Keratinocyte (primary cell): ENCODE results near the gene TSPYL2. TPM values are rescaled to one million over a fixed set of nuclear protein-coding genes. Genes with fewer than 3 reads are reported as not detected.

Experiments used
- DNase-seq: peaks from one replicate; pipeline ENCODE4 v3.0.0-alpha.2; 2011; ENCODE audit warnings: low read depth, missing footprints, low spot score
- FAIRE-seq: peaks from 2 replicates; lab custom pipeline; 2011; peaks lifted over from hg19 to GRCh38; lab: Jason Lieb, UNC
- H2AFZ ChIP-seq: 2 replicates; pipeline ENCODE4 v1.6.0; 2012; ENCODE audit warnings: low read length, control low read depth, inconsistent platforms; ENCODE audit not compliant: control insufficient read depth
- H3K27ac ChIP-seq: 2 replicates; pipeline ENCODE4 v1.5.1; 2011; ENCODE audit warnings: low read length; ENCODE audit not compliant: control insufficient read depth, insufficient read depth
- H3K27me3 ChIP-seq: 3 replicates; pipeline ENCODE4 v1.6.0; 2011; ENCODE audit warnings: low read length; ENCODE audit not compliant: control insufficient read depth, insufficient read depth; ENCODE audit errors: extremely low read depth
- H3K36me3 ChIP-seq, 2 experiments: 2 replicates in 1 of 2; 3 replicates in 1 of 2; pipeline ENCODE4 v1.5.1; 2011; ENCODE audit warnings: low read length in 2 of 2, mild to moderate bottlenecking in 1 of 2; ENCODE audit not compliant: control insufficient read depth in 2 of 2, insufficient read depth in 2 of 2; ENCODE audit errors: extremely low read depth in 1 of 2
- H3K4me1 ChIP-seq: 3 replicates; pipeline ENCODE4 v1.5.1; 2011; ENCODE audit warnings: low read length; ENCODE audit not compliant: control insufficient read depth, insufficient read depth; ENCODE audit errors: extremely low read depth
- H3K4me2 ChIP-seq: 3 replicates; pipeline ENCODE4 v1.6.0; 2011; ENCODE audit warnings: low read depth, low read length; ENCODE audit not compliant: control insufficient read depth, insufficient read depth; ENCODE audit errors: extremely low read depth
- H3K4me3 ChIP-seq, 3 experiments: fragments of 200-600 bp in 1 of 3; sonication (generic) in 1 of 3; 2 replicates in 2 of 3; 3 replicates in 1 of 3; pipeline ENCODE4 v1.5.1; 2011 to 2016; ENCODE audit warnings: low read length in 3 of 3, mild to moderate bottlenecking in 3 of 3, control low read depth in 2 of 3, inconsistent platforms in 1 of 3, low read depth in 1 of 3, mixed read lengths in 1 of 3, mixed run types in 1 of 3, moderate library complexity in 1 of 3; ENCODE audit not compliant: control insufficient read depth in 2 of 3, insufficient read depth in 2 of 3; ENCODE audit errors: extremely low read depth in 1 of 3
- H3K79me2 ChIP-seq: 2 replicates; pipeline ENCODE4 v1.6.0; 2012; ENCODE audit warnings: low read length; ENCODE audit not compliant: control insufficient read depth, insufficient read depth
- H3K9ac ChIP-seq: 3 replicates; pipeline ENCODE4 v1.6.0; 2011; ENCODE audit warnings: low read length; ENCODE audit not compliant: control insufficient read depth, insufficient read depth; ENCODE audit errors: extremely low read depth
- H3K9me1 ChIP-seq: 3 replicates; pipeline ENCODE4 v1.6.0; 2011; ENCODE audit warnings: low read length; ENCODE audit not compliant: control insufficient read depth, insufficient read depth; ENCODE audit errors: extremely low read depth
- H3K9me3 ChIP-seq: 2 replicates; pipeline ENCODE4 v1.5.1; 2012; ENCODE audit warnings: low read depth, low read length; ENCODE audit not compliant: control insufficient read depth
- H4K20me1 ChIP-seq: 3 replicates; pipeline ENCODE4 v1.6.0; 2011; ENCODE audit warnings: low read length; ENCODE audit not compliant: control insufficient read depth, insufficient read depth; ENCODE audit errors: extremely low read depth
- CTCF ChIP-seq, 3 experiments: IDR thresholded peaks in 1 of 3; conservative IDR thresholded peaks in 1 of 3; optimal IDR thresholded peaks in 1 of 3; 2 replicates in 2 of 3; 3 replicates in 1 of 3; pipeline versions ENCODE3 to v1.5.1; 2011; ENCODE audit warnings: low read length in 3 of 3, mild to moderate bottlenecking in 3 of 3, moderate library complexity in 2 of 3, control low read depth in 1 of 3, inconsistent platforms in 1 of 3; ENCODE audit not compliant: insufficient read depth in 2 of 3; ENCODE audit errors: extremely low read depth in 1 of 3
- EZH2 ChIP-seq: IDR thresholded peaks from one replicate; pipeline ENCODE4 v1.6.1; 2012; ENCODE audit warnings: inconsistent platforms, mild to moderate bottlenecking, low read length, moderate library complexity
- dilution Hi-C: fragments of 300-500 bp; cut with MboI; formaldehyde crosslinking; loops from one replicate; pipeline ENCODE4 v1.7.0; 2020; ENCODE audit warnings: low sequenced_read_pairs; ENCODE audit not compliant: extremely low pct_ligation_motif_present
- polyA plus RNA-seq, 5 experiments: library from polyadenylated mRNA; depleted of rRNA in 3 of 5; stranded (reverse) in 3 of 5; stranded (forward) in 1 of 5; unstranded in 1 of 5; fragments of >200 nt; gene quantifications; 1 replicate in 1 of 5; 2 replicates in 3 of 5; 3 replicates in 1 of 5; pipeline versions ENCODE4 v1.2.1 to v1.2.3, GENCODE V29; 2011 to 2012; ENCODE audit warnings: missing spikeins in 2 of 5, low read depth in 1 of 5, low replicate concordance in 1 of 5

Gene TSPYL2
- polyA plus RNA-seq, 1 donor (not counting 4 experiments of a cell fraction or from before 2014, with no cell fraction given): 17.9 TPM

GRCh38 chrX:53086464-53086863, 4.3 kb downstream of the TSPYL2 start:
- Histone ChIP-seq H3K4me2 (no peak overlapping the region), H4K20me1 (no peaks in the 10 kb centered on the region), H3K4me3 (no peak overlapping the region), H3K4me1 (peaks cover 7% of the 10 kb centered on the region), H2AFZ (no peak overlapping the region), H3K36me3 (peaks cover 8 to 10% of the 10 kb centered on the region in 2 experiments), H3K9ac (no peak overlapping the region), H3K9me3 (no peaks in the 10 kb centered on the region), H3K79me2 (peaks cover 2% of the 10 kb centered on the region), H3K27me3 (no peaks in the 10 kb centered on the region), H3K9me1 (no peaks in the 10 kb centered on the region), H3K27ac (no peak overlapping the region)
- no peak for FAIRE-seq
- dilution Hi-C loops: no loop called here
- TF ChIP-seq EZH2: no peak
- TF ChIP-seq CTCF (optimal IDR thresholded peaks at IDR 0.05 in 1 of 3, IDR thresholded peaks at IDR 0.05 in 1 of 3, conservative IDR thresholded peaks at IDR 0.05 in 1 of 3; ENCODE audit: extremely low read depth in 1 of 3, insufficient read depth in 2 of 3, low read length in 3 of 3): no peak
- DNase-seq: no peak

DNA sequence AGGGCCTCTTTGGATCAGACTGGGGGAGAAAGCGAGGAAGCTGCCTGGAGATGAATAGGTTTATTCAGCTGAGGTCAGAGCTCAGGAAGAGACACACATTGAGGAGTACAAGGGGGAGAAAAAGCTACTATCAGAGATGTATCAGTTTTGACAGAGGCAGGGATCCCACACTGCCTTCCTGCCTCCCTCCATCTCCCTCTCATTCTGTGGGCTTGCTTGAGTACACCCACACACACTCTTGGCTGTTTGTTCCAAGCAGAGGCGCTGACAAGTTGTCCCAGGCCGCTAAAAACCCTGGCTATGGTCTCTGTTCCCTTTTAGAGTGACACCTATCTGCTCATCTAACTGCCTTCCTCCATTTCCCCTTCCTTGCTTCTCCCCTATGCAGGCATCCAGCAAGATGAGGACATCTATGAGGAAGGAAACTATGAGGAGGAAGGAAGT, 5.2 kb downstream of the TSPYL2 start:
- DNase-seq (no peak), FAIRE-seq (no peak)
- H3K27ac ChIP-seq: no peak overlapping the region
- peaks cover 7% of the 10 kb centered on the region for H3K4me1 ChIP-seq
- dilution Hi-C loops: no loop called here
- H3K9me1 ChIP-seq: no peaks in the 10 kb centered on the region
- H3K79me2 ChIP-seq: peaks cover 2% of the 10 kb centered on the region
- no peaks in the 10 kb centered on the region for H4K20me1 ChIP-seq
- peaks cover 8 to 10% of the 10 kb centered on the region in 2 experiments for H3K36me3 ChIP-seq
- H3K9me3 ChIP-seq: no peaks in the 10 kb centered on the region
- H3K4me3 ChIP-seq: no peak overlapping the region
- no peak overlapping the region for H2AFZ ChIP-seq
- no peak overlapping the region for H3K4me2 ChIP-seq
- no peak overlapping the region for H3K9ac ChIP-seq
- H3K27me3 ChIP-seq: no peaks in the 10 kb centered on the region
- TF ChIP-seq EZH2 (no peak), CTCF (optimal IDR thresholded peaks at IDR 0.05 in 1 of 3, IDR thresholded peaks at IDR 0.05 in 1 of 3, conservative IDR thresholded peaks at IDR 0.05 in 1 of 3; ENCODE audit: extremely low read depth in 1 of 3, insufficient read depth in 2 of 3, low read length in 3 of 3) (no peak)
